ENCODE results near the gene SLC7A8. TPM values are rescaled to one million over a fixed set of nuclear protein-coding genes. Genes with fewer than 3 reads are reported as not detected.

The SLC7A8 gene
- total and polyA plus RNA-seq, 10 of the 15 experiments (the other 5 are each of a cell fraction or from before 2014, with no cell fraction given): 0.06 to 0.28 (median 0.21) TPM; not detected in 7

GRCh38 chr14:23148591-23149249 is 34.7 kb downstream of the SLC7A8 start:
- DNase-seq (ENCODE audit: low read depth, low spot score) (no peak), ATAC-seq (no peak), FAIRE-seq (no peak)
- no peaks in the 10 kb centered on the region for H3K36me3 ChIP-seq (ENCODE audit: control insufficient read depth in 2 of 2, insufficient read depth in 2 of 2, low read length in 1 of 2)
- H4K20me1 ChIP-seq (ENCODE audit: control insufficient read depth, insufficient read depth): no peaks in the 10 kb centered on the region; the same call in 1 of the 2 replicates
- BruUV-seq (replicated peaks): no TSS peak
- H3K4me1 ChIP-seq (ENCODE audit: control insufficient read depth, insufficient read depth, low read length): no peaks in the 10 kb centered on the region; the same call in 1 of the 2 replicates
- no peak overlapping the region for H3K27ac ChIP-seq (ENCODE audit: control insufficient read depth, insufficient read depth)
- H2AFZ ChIP-seq (ENCODE audit: control insufficient read depth, low read depth, low read length): no peak overlapping the region
- ChIA-PET CTCF (interaction anchor here (0.6 to 1.4 kb wide), 2 partner anchors 24 to 28 kb away, joined by 3 to 4 read pairs; no protein-coding TSS in a partner anchor), POLR2A (no interaction called here), SMC1A (ENCODE audit: uncharacterized antibody, unreplicated experiment) (no interaction called here), RAD21 (ENCODE audit: unreplicated experiment) (no interaction called here)
- no peak overlapping the region for H3K9ac ChIP-seq (ENCODE audit: control insufficient read depth, insufficient read depth, low read length)
- H3K4me2 ChIP-seq (ENCODE audit: control insufficient read depth, insufficient read depth): no peak overlapping the region
- 65% methylated on average over 5 of the region's 5 CpGs for WGBS (ENCODE audit: insufficient coverage, insufficient replicate concordance, low lambda C conversion rate, missing lambda C conversion rate)
- H3K27me3 ChIP-seq (replicated peaks in 1 of 2; ENCODE audit: control insufficient read depth in 2 of 2, insufficient read depth in 2 of 2, low read length in 1 of 2): peaks cover 0 to 2% of the 10 kb centered on the region in 2 experiments; a peak in 3 of 4 replicates
- intact Hi-C loops (cut with micrococcal nuclease; ENCODE audit: unreplicated experiment) (no loop called here), in situ Hi-C loops (cut with MboI) (no loop called here)
- TF ChIP-seq POU2F2 (IDR thresholded peaks at IDR 0.05; ENCODE audit: borderline replicate concordance, low read depth, low read length): no peak
- TF ChIP-seq SRF (IDR thresholded peaks at IDR 0.05; ENCODE audit: low read depth in 2 of 2, low read length in 2 of 2): no peak
- TF ChIP-seq GATAD2B (conservative IDR thresholded peaks at IDR 0.05; ENCODE audit: low read depth): no peak
- no peak for TF ChIP-seq CHD4 (IDR thresholded peaks at IDR 0.05)
- no peak for TF ChIP-seq ZSCAN29 (IDR thresholded peaks at IDR 0.05)
- TF ChIP-seq TARDBP (IDR thresholded peaks at IDR 0.05; ENCODE audit: borderline replicate concordance): no peak
- TF ChIP-seq POLR2AphosphoS2 (IDR thresholded peaks at IDR 0.05; ENCODE audit: low read depth, low read length): no peak
- TF ChIP-seq NR2C2 (IDR thresholded peaks at IDR 0.05; ENCODE audit: borderline replicate concordance, control insufficient read depth, insufficient read length, low read depth): no peak
- TF ChIP-seq MYC (IDR thresholded peaks at IDR 0.05; ENCODE audit: insufficient read depth, insufficient read length, insufficient replicate concordance, low read length, severe bottlenecking): no peak
- TF ChIP-seq EZH2 (IDR thresholded peaks at IDR 0.05; ENCODE audit: borderline replicate concordance, control insufficient read depth, low read depth, low read length): no peak
- no peak for TF ChIP-seq NR2F1 (conservative IDR thresholded peaks at IDR 0.05)
- TF ChIP-seq ESRRA (IDR thresholded peaks at IDR 0.05; ENCODE audit: low read length): no peak
- TF ChIP-seq YY1 (IDR thresholded peaks at IDR 0.05; ENCODE audit: low read depth, low read length): no peak
- no peak for TF ChIP-seq NFXL1 (IDR thresholded peaks at IDR 0.05; ENCODE audit: borderline replicate concordance)
- TF ChIP-seq GABPA (IDR thresholded peaks at IDR 0.05; ENCODE audit: low read depth): no peak
- TF ChIP-seq SUZ12 (IDR thresholded peaks at IDR 0.05; ENCODE audit: unreplicated experiment): no peak
- no peaks in the 10 kb centered on the region for H3K79me2 ChIP-seq (ENCODE audit: control insufficient read depth, insufficient read depth, low read length)
- no peak overlapping the region for H3K4me3 ChIP-seq
- no peaks in the 10 kb centered on the region for H3K9me3 ChIP-seq (replicated peaks; ENCODE audit: control insufficient read depth, insufficient read depth, low read length)

Measured in GM12878 (cell line).